Liver (tissue), 9 donors: ENCODE data around the gene HAO1. TPM values are rescaled to one million over a fixed set of nuclear protein-coding genes. Genes with fewer than 3 reads are reported as not detected.

Experiments
- DNase-seq: peaks from one replicate; pipeline ENCODE4 v3.0.0-alpha.2; 2017; ENCODE audit warnings: low spot score
- H3K27ac ChIP-seq, 2 donors: one replicate each; pipeline ENCODE4 v1.7.0; 2013; ENCODE audit warnings: inconsistent platforms in 2 of 2, low read length in 2 of 2, control low read depth in 1 of 2, low read depth in 1 of 2, mild to moderate bottlenecking in 1 of 2
- H3K27me3 ChIP-seq, 4 donors: one replicate each; pipeline versions ENCODE4 v1.6.1 to v1.7.0; 2013; ENCODE audit warnings: low read length in 3 of 4, inconsistent platforms in 1 of 4, mild to moderate bottlenecking in 1 of 4, moderate library complexity in 1 of 4; ENCODE audit not compliant: control insufficient read depth in 4 of 4, insufficient read depth in 4 of 4
- H3K36me3 ChIP-seq, 4 donors: one replicate each; pipeline versions ENCODE4 v1.6.1 to v1.7.0; 2013; ENCODE audit warnings: low read length in 3 of 4, mild to moderate bottlenecking in 3 of 4, low read depth in 1 of 4, moderate library complexity in 1 of 4; ENCODE audit not compliant: control insufficient read depth in 4 of 4, insufficient read depth in 3 of 4
- H3K4me1 ChIP-seq, 4 donors: one replicate each; pipeline versions ENCODE4 v1.6.1 to v1.7.0; 2013; ENCODE audit warnings: low read length in 3 of 4, mild to moderate bottlenecking in 3 of 4, moderate library complexity in 1 of 4; ENCODE audit not compliant: control insufficient read depth in 4 of 4, insufficient read depth in 4 of 4
- H3K4me3 ChIP-seq, 3 donors: one replicate each; pipeline versions ENCODE4 v1.6.1 to v1.7.0; 2013; ENCODE audit warnings: low read length in 3 of 3, control low read depth in 1 of 3, low read depth in 1 of 3, mild to moderate bottlenecking in 1 of 3
- H3K9ac ChIP-seq, 2 donors: one replicate each; pipeline ENCODE4 v1.7.0; 2013; ENCODE audit warnings: low read length in 2 of 2, mild to moderate bottlenecking in 2 of 2, moderate library complexity in 2 of 2, control low read depth in 1 of 2, low read depth in 1 of 2
- H3K9me3 ChIP-seq, 4 donors: one replicate each; pipeline versions ENCODE4 v1.6.1 to v1.7.0; 2013; ENCODE audit warnings: low read length in 3 of 4; ENCODE audit not compliant: control insufficient read depth in 4 of 4
- CTCF ChIP-seq: fragments of 150-350 bp; IDR thresholded peaks from 2 replicates; pipeline ENCODE4 v1.5.1; 2017; ENCODE audit warnings: improper control_type of control experiment, low read depth, low read length; ENCODE audit not compliant: missing input control
- EGR1 ChIP-seq, 2 donors: IDR thresholded peaks; 2 replicates each; pipeline ENCODE4 v1.6.1; 2016 to 2018; ENCODE audit warnings: antibody characterized with exemption in 2 of 2, low read depth in 2 of 2
- FOXA1 ChIP-seq: IDR thresholded peaks from 2 replicates; pipeline ENCODE4 v1.6.1; 2016; ENCODE audit warnings: antibody characterized with exemption
- FOXA2 ChIP-seq: IDR thresholded peaks from 2 replicates; pipeline ENCODE4 v1.6.1; 2016; ENCODE audit warnings: antibody characterized with exemption
- GABPA ChIP-seq, 2 donors: IDR thresholded peaks in 1 of 2; conservative IDR thresholded peaks in 1 of 2; 2 replicates each; pipeline ENCODE4 v1.6.1; 2016; ENCODE audit warnings: antibody characterized with exemption in 2 of 2, mild to moderate bottlenecking in 1 of 2, moderate library complexity in 1 of 2
- HNF4A ChIP-seq, 2 donors: conservative IDR thresholded peaks; 2 replicates each; pipeline ENCODE4 v1.6.1; 2016; ENCODE audit warnings: antibody characterized with exemption in 2 of 2, mild to moderate bottlenecking in 2 of 2
- HNF4G ChIP-seq: IDR thresholded peaks from 2 replicates; pipeline ENCODE4 v1.6.1; 2016; ENCODE audit warnings: antibody characterized with exemption
- JUND ChIP-seq, 2 donors: IDR thresholded peaks; 2 replicates each; pipeline ENCODE4 v1.6.1; 2016; ENCODE audit warnings: antibody characterized with exemption in 2 of 2
- RAD21 ChIP-seq, 2 donors: IDR thresholded peaks; 2 replicates each; pipeline ENCODE4 v1.6.1; 2016; ENCODE audit warnings: antibody characterized with exemption in 2 of 2, mild to moderate bottlenecking in 2 of 2
- REST ChIP-seq: IDR thresholded peaks from 2 replicates; pipeline ENCODE4 v1.6.1; 2016; ENCODE audit warnings: antibody characterized with exemption, mild to moderate bottlenecking
- RXRA ChIP-seq, 2 donors: IDR thresholded peaks; 2 replicates each; pipeline ENCODE4 v1.6.1; 2017 to 2018; ENCODE audit warnings: antibody characterized with exemption in 2 of 2, mild to moderate bottlenecking in 1 of 2
- SP1 ChIP-seq: IDR thresholded peaks from 2 replicates; pipeline ENCODE4 v1.6.1; 2018; ENCODE audit warnings: antibody characterized with exemption, mild to moderate bottlenecking
- TAF1 ChIP-seq: conservative IDR thresholded peaks from 2 replicates; pipeline ENCODE4 v1.6.1; 2016; ENCODE audit warnings: antibody characterized with exemption, mild to moderate bottlenecking
- YY1 ChIP-seq: IDR thresholded peaks from 2 replicates; pipeline ENCODE4 v1.6.1; 2016; ENCODE audit warnings: antibody characterized with exemption, mild to moderate bottlenecking
- WGBS: extraction: QIAGEN DNeasy Blood & Tissue Kit; methylation state at CpG from one replicate; pipeline ENCODE4 v1.1.7; 2013; 5-methylcytosine and 5-hydroxymethylcytosine counted together
- polyA plus RNA-seq, 2 donors: library from polyadenylated mRNA; stranded (reverse) in 1 of 2; unstranded in 1 of 2; fragments of 200-250 nt in 1 of 2; fragments of >200 nt in 1 of 2; fragmentation: Nextera tagmentation in 1 of 2; extraction: Ambion mirVana in 1 of 2; gene quantifications; one replicate each; pipeline versions ENCODE4 v1.2.1 to v1.2.3, GENCODE V29; 2013 to 2015
- total RNA-seq, 2 donors: library from RNA; depleted of rRNA; stranded (reverse); fragments of >200 nt; gene quantifications; one replicate each; pipeline ENCODE4 v1.2.3, GENCODE V29; 2014
- TF ChIP-seq, protein P1 (sequence below): IDR thresholded peaks from 2 replicates; pipeline ENCODE4 v1.6.1; 2016; ENCODE audit warnings: antibody characterized with exemption
- TF ChIP-seq, protein P2 (sequence below): IDR thresholded peaks from 2 replicates; pipeline ENCODE4 v1.6.1; 2016; ENCODE audit warnings: antibody characterized with exemption
- donor health status: healthy.
- donor health status: healthy.
- donor health status: healthy.
- donor health status: healthy.
- donor health status: healthy.

The HAO1 gene
- total and polyA plus RNA-seq, 4 donors, result 17.8 to 164 (median 161) TPM

DNA sequence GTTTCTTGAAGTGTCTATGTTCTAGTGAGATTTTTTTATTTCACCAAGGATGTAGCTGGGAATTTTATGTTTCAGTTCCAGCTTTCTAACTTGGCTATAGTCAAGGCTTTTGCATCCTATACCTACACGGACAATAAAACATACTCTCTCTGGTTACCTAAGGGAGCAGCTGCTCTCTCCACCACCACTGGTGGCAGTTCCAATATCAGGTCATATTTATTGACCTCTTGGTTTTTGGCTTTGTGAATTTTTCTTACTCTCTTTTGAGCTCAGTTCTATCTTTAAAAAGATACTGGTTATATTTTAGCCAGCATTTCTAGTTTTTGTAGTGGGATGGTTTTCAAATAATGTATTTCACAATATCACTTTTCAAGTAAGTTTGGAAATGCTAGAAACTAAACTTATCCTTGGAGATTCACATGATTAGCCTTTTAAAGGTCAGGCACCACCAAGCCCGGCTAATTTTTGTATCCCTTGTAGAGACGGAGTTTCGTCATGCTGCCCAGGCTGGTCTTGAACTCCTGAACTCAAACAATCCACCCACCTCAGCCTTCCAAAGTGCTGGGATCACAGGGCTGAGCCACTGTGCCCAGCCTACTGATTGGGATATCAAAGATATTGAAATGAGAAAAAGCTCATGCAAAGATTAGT lies 34.7 kb upstream of the HAO1 start:
- 42% methylated on average over 4 of the region's 4 CpGs for WGBS
- Histone ChIP-seq H3K4me3 (no peak overlapping the region), H3K27ac (no peak overlapping the region)

GRCh38 chr20:7971536-7972280 lies 31.4 kb upstream of the HAO1 start:
- H3K9me3 ChIP-seq, result no peaks in the 10 kb centered on the region
- TF ChIP-seq FOXA2 (no peak), HNF4G (no peak), TAF1 (no peak), GABPA (IDR thresholded peaks at IDR 0.05 in 1 of 2, conservative IDR thresholded peaks at IDR 0.05 in 1 of 2) (no peak), EGR1 (IDR thresholded peaks at IDR 0.05; ENCODE audit: low read depth in 2 of 2) (no peak), FOXA1 (no peak), HNF4A (conservative IDR thresholded peaks at IDR 0.05) (no peak)
- TF ChIP-seq, protein P1, sequence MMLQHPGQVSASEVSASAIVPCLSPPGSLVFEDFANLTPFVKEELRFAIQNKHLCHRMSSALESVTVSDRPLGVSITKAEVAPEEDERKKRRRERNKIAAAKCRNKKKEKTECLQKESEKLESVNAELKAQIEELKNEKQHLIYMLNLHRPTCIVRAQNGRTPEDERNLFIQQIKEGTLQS, result no peak
- TF ChIP-seq, protein P2, sequence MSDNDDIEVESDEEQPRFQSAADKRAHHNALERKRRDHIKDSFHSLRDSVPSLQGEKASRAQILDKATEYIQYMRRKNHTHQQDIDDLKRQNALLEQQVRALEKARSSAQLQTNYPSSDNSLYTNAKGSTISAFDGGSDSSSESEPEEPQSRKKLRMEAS, result no peak
- H3K9ac ChIP-seq, result no peak overlapping the region
- H3K4me3 ChIP-seq, result no peak overlapping the region
- DNase-seq, result no peak
- H3K27ac ChIP-seq, result no peak overlapping the region
- no peaks in the 10 kb centered on the region for H3K27me3 ChIP-seq
- no peaks in the 10 kb centered on the region for H3K36me3 ChIP-seq
- 91% methylated on average over 2 of the region's 2 CpGs for whole genome bisulfite sequencing
- peaks cover 0 to 8% (median under 1%) of the 10 kb centered on the region in 4 donors for H3K4me1 ChIP-seq

More for the DNA sequence above, 34.7 kb upstream of the HAO1 start:
- Histone ChIP-seq H3K27me3 (no peaks in the 10 kb centered on the region), H3K9ac (no peak overlapping the region), H3K36me3 (no peaks in the 10 kb centered on the region), H3K9me3 (no peaks in the 10 kb centered on the region), H3K4me1 (peaks cover 0 to 9% (median under 1%) of the 10 kb centered on the region in 4 donors)
- no peak for DNase-seq
- TF ChIP-seq YY1 (no peak), HNF4A (conservative IDR thresholded peaks at IDR 0.05) (peak in 1 of 2 donors; percentile 40), RXRA (IDR thresholded peaks at IDR 0.05) (peak in 1 of 2 donors; percentile 52), CTCF (no peak)

DNA sequence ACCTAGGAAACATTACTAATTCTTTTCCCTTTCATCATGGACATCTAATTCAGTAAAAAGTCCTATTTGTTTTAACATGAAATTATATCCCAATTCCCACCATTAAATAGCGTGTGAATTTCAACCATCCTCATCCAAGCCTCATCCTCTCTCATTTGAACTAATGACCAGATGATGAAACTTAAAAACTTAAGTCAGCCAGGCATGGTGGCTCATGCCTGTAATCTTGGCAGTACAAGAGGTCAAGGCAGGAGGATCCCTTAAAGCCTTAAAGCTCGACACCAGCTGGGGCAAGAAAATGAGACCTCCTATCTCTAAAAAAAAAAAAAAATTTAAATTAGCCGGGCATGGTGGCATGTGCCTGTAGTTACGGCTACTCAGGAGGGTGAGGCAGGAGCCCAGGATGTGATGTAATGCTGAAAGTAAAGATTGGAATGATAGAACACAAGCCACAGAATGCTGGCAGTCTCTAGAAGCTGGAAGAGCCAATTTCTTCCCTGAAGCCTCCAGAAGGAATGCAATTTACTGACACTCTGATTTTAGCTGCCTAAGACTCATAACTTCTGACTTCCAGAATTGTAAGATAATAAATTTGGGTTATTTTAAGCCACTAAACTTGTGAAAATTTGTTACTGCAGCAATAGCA lies 27.1 kb upstream of the HAO1 start:
- H3K36me3 ChIP-seq, result no peaks in the 10 kb centered on the region
- H3K9ac ChIP-seq, result no peak overlapping the region
- no peaks in the 10 kb centered on the region for H3K9me3 ChIP-seq
- no peaks in the 10 kb centered on the region for H3K4me1 ChIP-seq
- H3K27ac ChIP-seq, result no peak overlapping the region
- no peak for TF ChIP-seq CTCF
- no peak for TF ChIP-seq REST
- no peak for TF ChIP-seq FOXA2
- no peak for TF ChIP-seq HNF4G
- TF ChIP-seq RAD21 (IDR thresholded peaks at IDR 0.05), result no peak
- no peak for TF ChIP-seq FOXA1
- TF ChIP-seq EGR1 (IDR thresholded peaks at IDR 0.05; ENCODE audit: low read depth in 2 of 2), result no peak
- TF ChIP-seq JUND (IDR thresholded peaks at IDR 0.05), result no peak
- no peak for TF ChIP-seq GABPA (IDR thresholded peaks at IDR 0.05 in 1 of 2, conservative IDR thresholded peaks at IDR 0.05 in 1 of 2)
- TF ChIP-seq, protein P2, result no peak
- TF ChIP-seq SP1, result no peak
- WGBS, result 80% methylated on average over 4 of the region's 4 CpGs
- H3K4me3 ChIP-seq, result no peak overlapping the region
- no peak for DNase-seq
- no peaks in the 10 kb centered on the region for H3K27me3 ChIP-seq
